ENCODE measurements around the gene CRIP2.

CRIP2 gene

DNA sequence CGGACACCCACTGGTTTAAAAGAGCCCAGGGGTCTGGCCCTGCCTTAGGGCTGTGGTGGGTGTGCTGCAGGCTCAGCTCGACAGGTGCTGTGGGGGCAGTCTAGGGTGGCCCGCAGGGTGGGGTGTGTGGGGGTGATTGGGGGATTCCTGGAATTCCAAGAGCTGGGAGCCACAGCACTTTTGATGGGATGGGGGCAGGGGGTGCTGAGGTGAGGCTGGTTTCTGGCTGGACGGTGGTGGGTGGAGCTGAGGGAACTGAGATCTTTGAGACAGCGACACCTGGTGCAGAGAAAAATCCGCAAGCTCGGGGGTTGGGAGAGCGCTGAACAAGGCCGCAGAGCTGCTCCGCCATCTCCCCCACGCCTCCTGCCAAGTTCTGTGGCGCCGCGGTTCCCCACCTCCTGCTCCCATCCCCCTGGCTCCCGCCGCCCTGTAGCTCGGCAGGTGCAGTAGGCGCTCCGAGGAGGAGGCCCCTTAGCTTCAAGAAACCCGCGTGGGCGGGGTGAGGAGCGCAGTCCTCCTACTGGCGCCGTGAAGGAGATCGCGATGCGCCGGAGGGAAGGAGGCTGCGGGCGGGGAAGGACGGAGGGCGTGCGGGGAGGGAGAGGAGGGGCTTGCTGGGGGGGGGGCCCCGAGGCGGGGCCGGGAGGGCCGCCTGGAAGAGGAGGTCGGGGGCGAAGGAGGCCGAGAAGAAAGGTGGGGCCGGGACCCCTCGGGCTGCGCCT is 15.1 kb downstream of the CRIP2 start:
- H3K36me3 ChIP-seq (ENCODE audit: control insufficient read depth, insufficient read depth, low read length): peaks cover 7% of the 10 kb centered on the region
- peak overlapping the region; percentile 77 for H3K4me3 ChIP-seq (replicated peaks; ENCODE audit: low read depth, low read length)
- TF ChIP-seq CTCF (IDR thresholded peaks at IDR 0.05; ENCODE audit: insufficient read depth, low read length, poor library complexity, severe bottlenecking): peak; percentile 80
- peak; percentile 86 for DNase-seq (ENCODE audit: extremely low read depth, insufficient read length)
- H3K27me3 ChIP-seq (replicated peaks; ENCODE audit: control insufficient read depth, insufficient read depth, low read length): no peaks in the 10 kb centered on the region

- Histone ChIP-seq H3K27me3 (replicated peaks; ENCODE audit: control insufficient read depth, insufficient read depth, low read length) (no peaks in the 10 kb centered on the region), H3K36me3 (ENCODE audit: control insufficient read depth, insufficient read depth, low read length) (peaks cover 7% of the 10 kb centered on the region), H3K4me3 (replicated peaks; ENCODE audit: low read depth, low read length) (peak overlapping the region; percentile 77)
- no peak for TF ChIP-seq CTCF (IDR thresholded peaks at IDR 0.05; ENCODE audit: insufficient read depth, low read length, poor library complexity, severe bottlenecking)
- no peak for DNase-seq (ENCODE audit: extremely low read depth, insufficient read length)
Measured at GRCh38 chr14:105490267-105490571, 15.6 kb downstream of the CRIP2 start.

DNA sequence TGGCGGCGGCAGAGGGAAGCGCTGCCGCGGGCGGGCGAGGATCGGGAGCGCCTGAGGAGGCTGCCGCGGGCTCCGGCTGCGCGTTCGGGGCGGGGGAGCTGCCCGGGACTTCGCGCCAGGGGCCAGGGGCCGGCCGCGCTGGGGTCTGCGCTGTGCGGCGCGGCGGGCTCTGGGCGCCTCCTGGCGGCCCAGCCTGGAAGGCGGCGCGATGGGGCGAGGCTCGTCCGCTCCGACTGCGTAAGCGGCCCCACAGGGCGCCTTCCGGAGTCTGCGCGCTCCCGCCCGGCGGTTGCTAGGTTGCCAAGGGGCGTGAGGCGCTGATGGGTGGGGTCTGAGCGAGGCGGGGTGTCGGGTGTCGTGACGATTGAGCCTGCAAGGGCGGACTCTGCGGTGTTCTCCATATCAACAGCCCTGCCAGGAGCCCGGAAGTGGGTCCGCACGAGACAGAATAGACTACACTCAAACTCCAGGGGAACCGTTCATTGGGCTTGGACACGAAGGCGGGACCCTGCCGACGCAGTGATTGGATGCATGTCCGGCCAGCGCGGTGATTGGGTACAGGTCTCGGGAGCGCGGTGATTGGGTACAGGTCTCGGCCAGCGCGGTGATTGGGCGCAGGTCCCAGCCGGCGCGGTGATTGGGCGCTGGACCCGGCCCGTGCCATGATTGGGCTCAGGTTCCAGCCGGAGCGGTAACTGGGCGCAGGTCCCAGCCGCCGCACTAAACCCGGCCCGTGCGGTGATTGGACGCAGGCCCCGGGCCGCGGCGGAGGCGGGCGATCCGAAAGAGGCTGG is 16.1 kb downstream of the CRIP2 start, which contains the start of gene TEDC1:
Gene TEDC1 (plus strand): TSS at position 675 of the 794 bp plus-strand sequence. CDS start 130 bp downstream, outside the sequence.
- peak; percentile 100 for DNase-seq (ENCODE audit: extremely low read depth, insufficient read length)
- peak; percentile 55 for TF ChIP-seq CTCF (IDR thresholded peaks at IDR 0.05; ENCODE audit: insufficient read depth, low read length, poor library complexity, severe bottlenecking)
- Histone ChIP-seq H3K36me3 (ENCODE audit: control insufficient read depth, insufficient read depth, low read length) (peaks cover 8% of the 10 kb centered on the region), H3K4me3 (replicated peaks; ENCODE audit: low read depth, low read length) (peak within 1 kb of the TSS; percentile 79), H3K27me3 (replicated peaks; ENCODE audit: control insufficient read depth, insufficient read depth, low read length) (no peaks in the 10 kb centered on the region)

DNA sequence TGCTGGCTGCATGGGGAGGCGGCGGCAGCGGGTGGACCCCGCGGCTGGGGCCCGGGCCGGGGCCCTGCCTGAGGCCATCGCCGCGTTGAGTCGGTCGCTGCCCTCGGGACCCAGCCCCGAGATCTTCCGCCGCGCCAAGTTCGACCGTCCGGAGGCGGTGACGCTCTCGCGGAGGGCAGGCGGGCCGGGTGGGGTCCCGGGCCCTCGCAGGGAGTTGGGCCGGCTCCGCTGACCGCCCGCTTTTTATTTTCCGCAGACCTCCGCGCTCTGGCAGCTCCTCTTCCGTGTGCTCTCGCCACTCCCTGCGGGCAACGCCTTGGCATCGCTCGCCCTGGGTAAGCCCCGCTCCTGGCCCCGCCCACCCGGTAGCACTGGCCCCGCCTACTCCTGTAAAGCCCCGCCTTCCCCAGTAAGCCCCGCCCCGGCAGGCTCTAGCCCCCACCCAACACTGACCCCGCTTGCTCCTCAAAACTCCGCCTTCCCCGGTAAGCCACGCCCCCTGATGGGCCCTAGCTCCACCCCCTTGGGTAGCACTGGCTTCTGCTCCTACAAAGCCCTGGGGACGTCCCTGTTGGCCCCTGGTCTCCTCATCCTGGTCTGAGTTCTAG is 16.8 kb downstream of the CRIP2 start:
- Histone ChIP-seq H3K36me3 (ENCODE audit: control insufficient read depth, insufficient read depth, low read length) (peaks cover 8% of the 10 kb centered on the region), H3K4me3 (replicated peaks; ENCODE audit: low read depth, low read length) (peak overlapping the region; percentile 79), H3K27me3 (replicated peaks; ENCODE audit: control insufficient read depth, insufficient read depth, low read length) (no peaks in the 10 kb centered on the region)
- TF ChIP-seq CTCF (IDR thresholded peaks at IDR 0.05; ENCODE audit: insufficient read depth, low read length, poor library complexity, severe bottlenecking): no peak
- peak; percentile 87 for DNase-seq (ENCODE audit: extremely low read depth, insufficient read length)

- peak; percentile 14 for DNase-seq (ENCODE audit: extremely low read depth, insufficient read length)
- TF ChIP-seq CTCF (IDR thresholded peaks at IDR 0.05; ENCODE audit: insufficient read depth, low read length, poor library complexity, severe bottlenecking): no peak
- Histone ChIP-seq H3K4me3 (replicated peaks; ENCODE audit: low read depth, low read length) (peak overlapping the region; percentile 79), H3K27me3 (replicated peaks; ENCODE audit: control insufficient read depth, insufficient read depth, low read length) (no peaks in the 10 kb centered on the region), H3K36me3 (ENCODE audit: control insufficient read depth, insufficient read depth, low read length) (peaks cover 8% of the 10 kb centered on the region)
Measured at GRCh38 chr14:105492031-105492970, 17.7 kb downstream of the CRIP2 start.

All from GM06990 (cell line).